ENCODE results near the gene NEK7. TPM values are rescaled to one million over a fixed set of nuclear protein-coding genes. Genes with fewer than 3 reads are reported as not detected.

NEK7 gene
- total and polyA plus RNA-seq, 2 of the 8 experiments (the other 6 are each of a cell fraction or from before 2014, with no cell fraction given), result 5.1 to 10.0 TPM

DNA sequence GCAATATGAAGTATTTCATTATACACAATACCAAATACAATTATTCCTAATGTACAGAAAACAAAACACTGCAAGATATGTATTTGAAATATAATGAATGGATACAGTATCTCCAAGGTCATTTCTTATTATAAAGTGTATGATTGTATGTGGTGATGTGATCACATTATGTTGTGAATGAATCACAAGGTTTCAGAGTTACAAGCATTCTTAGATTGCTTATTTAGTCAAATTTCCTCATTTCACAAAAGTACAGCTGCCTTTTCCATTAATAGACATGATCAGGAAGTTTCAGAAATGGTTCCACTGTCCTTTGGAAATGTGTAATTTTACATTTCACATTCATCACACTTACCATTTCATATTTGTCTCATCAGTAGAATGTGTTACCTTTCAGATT, 28.3 kb upstream of the NEK7 start:
- H3K4me3 ChIP-seq (ENCODE audit: extremely low read depth in 1 of 4, insufficient read depth in 2 of 4, low read depth in 3 of 4, low read length in 4 of 4), result no peak overlapping the region
- no peaks in the 10 kb centered on the region for H3K79me1 ChIP-seq (ENCODE audit: low read depth, low read length)
- no peak overlapping the region for H3K27ac ChIP-seq (ENCODE audit: low read depth, low read length)
- CTCF ChIA-PET (ENCODE audit: partially characterized antibody), result no interaction called here
- no peaks in the 10 kb centered on the region for H3K36me3 ChIP-seq (ENCODE audit: control insufficient read depth in 2 of 4, insufficient read depth in 4 of 4, low read length in 3 of 4)
- H2AFZ ChIP-seq (ENCODE audit: low read length), result no peak overlapping the region
- no peak for DNase-seq (ENCODE audit: low read depth in 1 of 2, low spot score in 2 of 2)
- H2BK15ac ChIP-seq (ENCODE audit: low read length), result no peak overlapping the region
- no peak overlapping the region for H4K5ac ChIP-seq (ENCODE audit: insufficient read length, low read depth, low read length)
- no peak overlapping the region for H3K23ac ChIP-seq (ENCODE audit: insufficient read length)
- no peak for FAIRE-seq
- no peaks in the 10 kb centered on the region for H3K9me3 ChIP-seq (ENCODE audit: insufficient read depth in 2 of 2, low read depth in 1 of 2, low read length in 1 of 2)
- H2BK12ac ChIP-seq (ENCODE audit: low read depth, low read length), result no peak overlapping the region
- H2BK20ac ChIP-seq (ENCODE audit: low read length), result no peak overlapping the region
- no peak overlapping the region for H4K8ac ChIP-seq (ENCODE audit: extremely low read depth, insufficient read depth, low read length)
- no peak overlapping the region for H3K4ac ChIP-seq (replicated peaks; ENCODE audit: insufficient read length, low read depth, low read length)
- no peak overlapping the region for H3K4me2 ChIP-seq (ENCODE audit: insufficient read depth in 1 of 2, low read depth in 2 of 2, low read length in 2 of 2)
- no peak overlapping the region for H3K56ac ChIP-seq (replicated peaks; ENCODE audit: insufficient read length, low read depth, low read length)
- H3K9ac ChIP-seq (replicated peaks in 1 of 4; ENCODE audit: extremely low read depth in 1 of 4, low read depth in 3 of 4, low read length in 3 of 4), result no peak overlapping the region
- no peaks in the 10 kb centered on the region for H3K4me1 ChIP-seq (replicated peaks in 1 of 4; ENCODE audit: control insufficient read depth in 3 of 4, insufficient read depth in 4 of 4, low read length in 3 of 4)
- no peaks in the 10 kb centered on the region; a peak in 1 of 7 replicates for H3K27me3 ChIP-seq (replicated peaks in 1 of 4; ENCODE audit: control insufficient read depth in 3 of 4, extremely low read depth in 1 of 4, insufficient read depth in 3 of 4, low read length in 3 of 4)
- no peaks in the 10 kb centered on the region for H3K79me2 ChIP-seq (ENCODE audit: control insufficient read depth in 1 of 2, insufficient read depth in 2 of 2, low read length in 2 of 2)
- H3K18ac ChIP-seq (ENCODE audit: extremely low read depth, low read length), result no peak overlapping the region
- no peak overlapping the region for H2BK5ac ChIP-seq (ENCODE audit: low read depth, low read length)
- no peaks in the 10 kb centered on the region for H3K23me2 ChIP-seq (ENCODE audit: low read depth, low read length)
- no peak overlapping the region for H4K91ac ChIP-seq (replicated peaks; ENCODE audit: insufficient read length, low read length)
- H2BK120ac ChIP-seq (replicated peaks; ENCODE audit: low read depth, low read length), result no peak overlapping the region
- no peak overlapping the region for H2AK5ac ChIP-seq (ENCODE audit: low read depth, low read length)
- no peak overlapping the region for H3K14ac ChIP-seq (ENCODE audit: insufficient read length)
- no peaks in the 10 kb centered on the region for H4K20me1 ChIP-seq (replicated peaks in 1 of 2; ENCODE audit: control insufficient read depth in 1 of 2, insufficient read depth in 2 of 2, low read length in 2 of 2)
- POLR2A ChIA-PET (ENCODE audit: partially characterized antibody), result no interaction called here
- no peak for TF ChIP-seq ZNF274 (IDR thresholded peaks at IDR 0.05; ENCODE audit: borderline replicate concordance, extremely low read depth, low read length)
- TF ChIP-seq PHF8 (conservative IDR thresholded peaks at IDR 0.05; ENCODE audit: low read depth, low read length), result no peak
- no peak for TF ChIP-seq NANOG (IDR thresholded peaks at IDR 0.05; ENCODE audit: insufficient read depth, low read depth, low read length, poor library complexity, severe bottlenecking)
- TF ChIP-seq POU5F1 (IDR thresholded peaks at IDR 0.05; ENCODE audit: low read depth, low read length), result no peak
- no peak for TF ChIP-seq KDM4A (IDR thresholded peaks at IDR 0.05; ENCODE audit: low read depth, low read length, severe bottlenecking)
- TF ChIP-seq USF2 (IDR thresholded peaks at IDR 0.05; ENCODE audit: low read length), result no peak
- TF ChIP-seq, protein P1, sequence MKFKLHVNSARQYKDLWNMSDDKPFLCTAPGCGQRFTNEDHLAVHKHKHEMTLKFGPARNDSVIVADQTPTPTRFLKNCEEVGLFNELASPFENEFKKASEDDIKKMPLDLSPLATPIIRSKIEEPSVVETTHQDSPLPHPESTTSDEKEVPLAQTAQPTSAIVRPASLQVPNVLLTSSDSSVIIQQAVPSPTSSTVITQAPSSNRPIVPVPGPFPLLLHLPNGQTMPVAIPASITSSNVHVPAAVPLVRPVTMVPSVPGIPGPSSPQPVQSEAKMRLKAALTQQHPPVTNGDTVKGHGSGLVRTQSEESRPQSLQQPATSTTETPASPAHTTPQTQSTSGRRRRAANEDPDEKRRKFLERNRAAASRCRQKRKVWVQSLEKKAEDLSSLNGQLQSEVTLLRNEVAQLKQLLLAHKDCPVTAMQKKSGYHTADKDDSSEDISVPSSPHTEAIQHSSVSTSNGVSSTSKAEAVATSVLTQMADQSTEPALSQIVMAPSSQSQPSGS (IDR thresholded peaks at IDR 0.05; ENCODE audit: low read length), result no peak
- TF ChIP-seq JUND (IDR thresholded peaks at IDR 0.05; ENCODE audit: low read length), result no peak
- TF ChIP-seq RNF2 (IDR thresholded peaks at IDR 0.05; ENCODE audit: borderline replicate concordance, low read depth, low read length, missing control alignments, poor library complexity, severe bottlenecking), result no peak
- no peak for TF ChIP-seq SIN3A (conservative IDR thresholded peaks at IDR 0.05 in 1 of 2, IDR thresholded peaks at IDR 0.05 in 1 of 2; ENCODE audit: low read depth in 1 of 2, low read length in 2 of 2)
- no peak for TF ChIP-seq KDM5A (IDR thresholded peaks at IDR 0.05; ENCODE audit: low read length)
- no peak for TF ChIP-seq MAFK (IDR thresholded peaks at IDR 0.05; ENCODE audit: low read depth, low read length)

Measured in H1 (cell line).